ENCODE data around the gene S100P.
"Not testable (repeated sequence)": the region's sequence is repeated elsewhere in the genome, so short reads cannot be mapped to it uniquely, and the experiment has no call there.

S100P gene
- total RNA-seq = 0 to 0.36 (median 0.27) reads per million in 4 experiments

DNA sequence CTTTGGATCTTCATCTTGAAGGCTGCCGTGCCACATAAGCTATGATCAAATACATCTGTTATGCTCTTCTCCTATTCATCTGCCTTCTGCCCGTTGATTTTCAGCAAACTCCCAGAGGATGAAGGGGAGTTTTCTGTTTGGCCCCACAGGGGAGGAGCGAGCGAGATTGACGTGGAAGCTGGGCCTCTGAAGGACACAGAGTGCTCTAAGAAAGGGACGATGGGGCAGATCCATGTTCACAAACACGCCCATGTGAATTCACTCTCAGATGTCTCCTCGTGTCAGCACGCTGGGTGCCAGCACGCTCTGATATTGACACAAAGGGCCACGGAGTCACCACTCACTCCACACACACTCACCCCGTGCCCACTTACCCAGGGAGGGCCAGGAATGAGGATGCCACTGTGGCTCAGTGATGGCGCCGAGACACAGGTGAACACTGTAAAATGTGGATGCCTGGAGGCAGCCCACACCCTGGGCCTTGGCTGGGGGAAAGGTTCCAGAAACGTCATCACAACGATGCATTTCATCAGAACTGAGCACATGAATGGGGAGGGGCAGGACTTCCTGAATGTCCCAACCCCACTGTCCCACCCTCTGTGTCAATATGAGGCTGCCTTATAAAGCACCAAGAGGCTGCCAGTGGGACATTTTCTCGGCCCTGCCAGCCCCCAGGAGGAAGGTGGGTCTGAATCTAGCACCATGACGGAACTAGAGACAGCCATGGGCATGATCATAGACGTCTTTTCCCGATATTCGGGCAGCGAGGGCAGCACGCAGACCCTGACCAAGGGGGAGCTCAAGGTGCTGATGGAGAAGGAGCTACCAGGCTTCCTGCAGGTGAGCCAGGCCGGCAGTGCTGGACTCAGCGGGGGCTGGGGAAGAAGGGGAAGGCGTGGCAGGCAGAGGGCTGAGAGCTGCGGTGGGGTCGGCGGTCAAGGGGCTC, at the start of gene S100P:
Gene S100P, plus strand, starts transcription at position 648 of the 946 bp plus-strand sequence. Its CDS starts 55 bp downstream, at position 703.
- no peak for DNase-seq

DNA sequence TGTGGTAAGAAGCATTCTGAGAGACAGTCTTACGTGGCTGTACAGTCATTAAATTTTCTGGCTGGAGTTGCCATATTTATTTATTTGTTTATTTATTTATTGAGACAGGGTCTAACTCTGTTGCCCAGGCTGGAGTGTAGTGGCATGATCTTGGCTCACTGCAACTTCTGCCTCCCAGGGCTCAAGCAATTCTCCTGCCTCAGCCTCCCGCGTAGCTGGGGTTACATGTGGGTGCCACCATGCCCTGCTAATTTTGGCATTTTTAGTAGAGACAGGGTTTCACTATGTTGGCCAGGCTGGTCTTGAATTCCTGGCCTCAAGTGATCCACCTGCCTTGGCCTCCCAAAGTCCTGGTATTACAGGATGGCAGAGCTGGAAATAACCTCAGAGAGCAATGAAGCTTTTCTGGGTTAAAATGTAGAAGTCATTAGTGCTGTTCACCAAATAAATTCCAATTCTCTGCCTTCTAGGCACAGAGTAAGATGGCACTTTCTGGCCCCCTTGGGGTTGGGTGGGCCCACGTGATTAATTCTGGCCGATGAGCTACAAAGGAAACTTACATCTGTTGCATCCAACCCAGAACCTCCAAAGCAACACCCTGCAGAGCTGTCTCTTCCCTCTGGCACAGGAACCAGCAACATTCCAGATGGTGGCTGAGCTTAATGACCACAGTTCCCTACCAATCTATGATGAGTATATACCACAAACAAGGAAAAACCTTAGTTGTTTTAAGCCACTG, 48.7 kb upstream of the S100P start:
- DNase-seq = no peak

DNA sequence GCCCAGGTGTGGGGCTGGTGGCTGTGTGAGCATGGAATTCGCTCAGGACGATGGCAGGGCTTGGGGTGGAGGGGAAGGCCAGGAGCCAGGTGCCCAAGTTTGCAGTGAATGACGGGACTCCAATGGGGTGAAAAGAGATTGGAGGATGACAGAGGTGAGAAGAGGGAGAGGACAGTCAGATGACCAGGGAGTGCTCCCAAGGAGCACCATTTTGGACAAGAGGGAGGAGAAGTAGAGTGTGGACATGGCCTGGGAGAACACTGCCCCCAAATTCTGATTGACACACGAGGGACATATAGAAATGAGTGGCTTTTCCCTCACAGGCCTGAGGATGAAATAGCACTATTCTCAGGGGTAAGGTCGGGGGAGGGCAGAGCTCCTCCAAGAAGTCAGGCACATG, 46.5 kb upstream of the S100P start:
- DNase-seq = no peak

DNA sequence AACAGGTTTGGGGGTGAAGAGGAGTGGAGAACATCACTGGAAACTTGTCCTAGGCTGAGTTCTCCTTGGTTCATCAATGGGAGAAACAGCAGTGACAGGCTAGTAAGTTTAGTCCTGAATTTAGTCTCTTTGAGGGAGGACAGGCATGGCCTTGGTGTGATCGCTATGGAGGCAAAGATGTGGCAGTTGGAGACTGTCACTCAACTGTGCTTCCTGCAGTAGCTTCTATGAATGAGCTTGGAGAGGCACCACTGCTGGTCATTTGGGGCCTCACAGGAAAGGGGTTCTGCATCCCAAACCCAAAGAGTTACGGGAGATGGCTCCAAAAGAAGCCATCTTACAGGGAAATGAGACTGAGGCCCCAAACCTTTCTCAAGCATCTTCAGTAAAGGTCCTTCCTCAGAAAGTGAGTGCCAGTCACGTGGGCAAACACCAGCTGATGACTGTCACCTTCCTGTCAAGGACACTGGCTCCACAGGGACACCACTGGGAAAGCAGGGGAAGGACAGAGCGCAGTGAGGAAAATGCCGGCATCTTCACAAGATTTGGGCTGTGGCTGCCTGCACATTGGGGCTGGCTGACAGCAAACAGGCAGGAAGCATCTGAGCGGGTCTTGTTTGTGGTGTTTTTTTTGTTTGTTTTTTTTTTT, 46.0 kb upstream of the S100P start:
- DNase-seq = no peak

DNA sequence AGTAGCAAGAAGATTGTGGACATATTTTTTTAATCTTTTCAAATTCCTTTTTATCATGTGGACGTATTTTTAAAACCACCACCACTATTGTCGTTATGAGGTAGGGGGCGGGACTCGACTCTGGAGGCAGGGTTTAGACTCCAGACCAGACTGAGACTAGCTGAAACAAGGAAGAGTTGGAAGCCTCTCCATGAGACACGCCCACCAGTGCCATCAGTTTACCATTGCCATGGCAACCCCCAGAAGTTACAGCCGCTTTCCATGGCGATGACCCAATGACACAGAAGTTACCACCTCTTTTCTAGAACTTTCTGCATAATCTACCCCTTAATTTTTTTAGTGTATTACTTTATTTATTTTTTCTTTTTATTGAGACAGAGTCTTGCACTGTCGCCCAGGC, 44.5 kb upstream of the S100P start:
- DNase-seq = no peak

DNA sequence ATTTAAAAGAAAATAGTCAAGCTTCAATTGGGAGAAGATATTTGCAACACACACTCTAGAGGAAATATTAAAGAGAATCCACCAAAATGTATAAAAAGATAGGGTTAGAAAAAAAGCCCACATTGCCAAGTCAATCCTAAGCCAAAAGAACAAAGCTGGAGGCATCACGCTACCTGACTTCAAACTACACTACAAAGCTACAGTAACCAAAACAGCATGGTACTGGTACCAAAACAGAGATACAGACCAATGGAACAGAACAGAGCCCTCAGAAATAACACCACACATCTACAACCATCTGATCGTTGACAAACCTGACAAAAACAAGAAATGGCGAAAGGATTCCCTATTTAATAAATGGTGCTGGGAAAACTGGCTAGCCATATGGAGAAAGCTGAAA, 39.5 kb upstream of the S100P start:
- DNase-seq = not testable (repeated sequence)

DNA sequence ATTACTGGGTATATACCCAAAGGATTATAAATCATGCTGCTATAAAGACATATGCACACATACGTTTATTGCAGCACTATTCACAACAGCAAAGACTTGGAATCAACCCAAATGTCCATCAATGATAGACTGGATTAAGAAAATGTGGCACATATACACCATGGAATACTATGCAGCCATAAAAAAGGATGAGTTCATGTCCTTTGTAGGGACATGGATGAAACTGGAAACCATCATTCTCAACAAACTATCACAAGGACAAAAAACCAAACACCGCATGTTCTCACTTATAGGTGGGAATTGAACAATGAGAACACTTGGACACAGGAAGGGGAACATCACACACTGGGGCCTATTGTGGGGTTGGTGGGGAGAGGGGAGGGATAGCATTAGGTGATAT, 38.4 kb upstream of the S100P start:
- not testable (repeated sequence) for DNase-seq

DNA sequence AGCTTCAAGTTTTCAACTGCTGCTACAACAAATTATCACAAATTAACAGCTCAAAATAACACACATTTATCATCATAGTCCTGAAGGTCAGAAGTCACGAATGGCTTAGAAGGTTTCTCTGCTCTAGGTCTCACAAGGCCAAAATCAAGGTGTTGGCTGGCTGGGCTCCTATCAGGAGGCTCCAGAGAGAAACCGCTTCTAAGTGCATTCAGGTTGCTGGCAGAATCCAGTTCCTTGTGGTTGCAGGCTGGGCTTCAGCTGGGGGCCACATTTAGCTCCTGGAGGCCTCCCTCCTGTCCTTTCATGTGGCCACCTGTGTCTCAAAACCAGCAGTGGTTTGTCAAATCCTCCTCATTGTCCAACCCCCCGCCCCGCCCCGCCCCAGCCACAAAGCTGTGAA, 37.8 kb upstream of the S100P start:
- DNase-seq = no peak

DNA sequence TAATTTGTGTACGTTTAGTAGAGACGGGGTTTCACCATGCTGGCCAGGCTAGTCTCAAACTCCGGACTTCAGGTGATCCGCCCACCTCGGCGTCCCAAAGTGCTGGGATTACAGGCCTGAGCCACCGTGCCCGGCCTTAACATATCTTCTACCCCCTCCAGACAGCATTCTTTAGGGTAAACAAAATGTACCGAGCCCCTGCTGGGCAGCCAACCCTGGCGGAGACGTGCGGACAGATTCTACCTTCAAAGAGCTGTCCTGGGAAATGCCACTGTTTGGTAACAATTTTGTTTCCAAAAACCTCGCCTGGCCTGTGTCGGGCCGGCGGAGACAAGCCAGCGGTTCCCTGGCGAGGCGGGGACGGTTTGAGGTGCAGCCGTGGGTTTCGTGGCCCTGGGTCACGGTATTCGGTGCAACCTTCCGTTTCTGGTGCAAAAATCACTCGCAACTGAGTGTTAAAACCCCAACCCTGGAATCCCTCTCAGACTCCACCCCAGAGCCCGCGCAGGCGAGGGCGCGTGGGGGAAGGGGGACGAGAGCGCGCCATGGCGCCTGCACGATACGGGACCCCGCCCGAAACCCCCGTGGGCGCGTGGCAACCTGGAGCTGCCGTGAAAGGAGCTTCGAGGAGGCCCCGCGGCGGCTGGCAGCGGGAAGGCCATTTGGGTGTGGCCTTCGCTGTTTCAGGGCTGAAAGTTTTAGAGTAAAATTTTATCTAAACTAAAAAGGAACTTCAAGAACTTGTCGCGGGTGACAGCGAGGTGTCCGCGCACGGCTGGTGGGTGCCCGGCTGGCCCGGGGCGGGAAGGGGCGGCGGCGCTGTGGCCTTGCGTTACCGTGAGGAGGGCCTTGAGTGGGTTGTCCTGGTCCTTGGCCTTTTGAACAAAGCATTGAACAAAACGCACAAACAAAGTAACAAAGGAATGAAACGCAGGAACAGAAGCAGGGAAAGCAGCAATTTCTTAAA, 36.2 kb upstream of the S100P start:
- DNase-seq = no peak

DNA sequence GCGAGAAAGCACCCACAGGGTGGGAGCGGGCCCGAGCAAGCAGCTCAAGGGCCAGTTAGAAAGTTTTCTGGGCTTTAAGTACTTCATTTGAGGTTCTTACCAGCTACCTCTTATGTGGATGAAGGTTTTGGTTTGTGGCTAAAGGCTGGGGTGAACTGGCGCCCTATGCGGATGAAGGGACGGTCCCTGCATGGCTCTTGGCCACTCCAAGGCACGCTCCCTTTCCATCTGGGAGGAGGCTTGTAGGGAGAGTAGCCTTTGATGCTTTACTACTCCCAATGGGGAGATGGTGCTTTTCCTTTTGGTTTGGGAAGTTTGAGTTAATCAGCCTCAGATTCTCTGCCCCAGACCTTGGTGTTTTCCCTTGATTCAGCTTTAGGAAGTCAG, 35.5 kb upstream of the S100P start:
- no peak for DNase-seq

DNA sequence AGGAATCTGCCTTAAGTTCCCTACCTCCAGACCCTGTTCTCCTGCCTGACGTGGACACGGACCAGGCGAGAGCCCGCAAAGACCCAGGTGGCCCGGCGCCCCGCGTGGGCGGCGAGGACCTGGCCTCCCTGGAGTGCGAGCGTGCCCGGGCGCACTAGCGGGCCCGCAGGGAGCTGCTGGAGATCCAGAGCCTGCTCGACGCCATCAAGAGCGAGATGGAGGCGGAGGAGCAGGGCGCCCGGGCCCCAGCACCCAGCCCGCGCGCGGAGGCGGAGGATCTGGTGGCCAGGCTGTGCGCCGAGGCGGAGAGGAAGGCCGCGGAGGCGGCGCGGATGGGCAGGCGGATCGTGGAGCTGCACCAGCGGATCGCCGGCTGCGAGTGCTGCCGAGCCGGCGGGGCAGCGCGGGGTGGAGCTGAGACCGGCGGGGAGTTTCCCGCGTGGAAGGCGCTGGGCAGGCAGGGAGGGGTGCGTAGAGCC, 35.0 kb upstream of the S100P start:
- DNase-seq = peak; percentile 22

DNA sequence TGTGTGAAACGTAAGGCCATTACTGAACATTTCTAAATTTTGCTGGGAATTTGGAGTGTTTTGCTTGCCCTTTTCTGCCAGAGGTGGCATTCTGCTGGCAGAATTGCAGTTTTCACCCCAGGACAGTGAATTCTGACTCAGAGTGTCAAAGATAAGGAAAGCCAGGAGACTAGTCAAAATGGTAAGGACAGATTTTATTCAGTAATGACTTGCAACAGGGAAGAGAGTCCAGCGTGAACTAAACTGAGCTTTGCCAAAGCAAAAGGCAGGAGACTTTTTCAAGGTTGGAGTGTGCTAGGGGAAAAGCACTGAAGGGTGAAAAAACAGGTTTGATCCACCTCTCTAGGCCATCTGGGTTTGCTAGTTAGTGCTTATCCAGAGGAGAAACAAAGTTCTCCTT, 33.8 kb upstream of the S100P start:
- DNase-seq = no peak

DNA sequence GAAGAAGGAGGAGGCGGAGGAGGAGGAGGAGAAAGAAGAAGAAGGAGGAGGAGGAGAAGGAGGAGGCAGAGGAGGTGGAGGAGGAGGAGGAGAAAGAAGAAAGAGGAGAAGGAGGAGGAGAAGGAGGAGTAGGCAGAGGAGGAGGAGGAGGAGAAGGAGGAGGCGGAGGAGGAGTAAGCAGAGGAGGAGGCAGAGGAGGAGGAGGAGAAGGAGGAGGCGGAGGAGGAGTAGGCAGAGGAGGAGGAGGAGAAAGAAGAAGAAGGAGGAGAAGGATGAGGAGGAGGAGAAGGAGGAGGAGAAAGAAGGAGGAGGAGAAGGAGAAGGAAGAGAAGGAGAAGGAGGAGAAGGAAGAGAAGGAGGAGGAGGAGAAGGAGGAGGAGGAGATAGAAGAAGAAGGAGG, 33.2 kb upstream of the S100P start:
- no peak for DNase-seq

DNA sequence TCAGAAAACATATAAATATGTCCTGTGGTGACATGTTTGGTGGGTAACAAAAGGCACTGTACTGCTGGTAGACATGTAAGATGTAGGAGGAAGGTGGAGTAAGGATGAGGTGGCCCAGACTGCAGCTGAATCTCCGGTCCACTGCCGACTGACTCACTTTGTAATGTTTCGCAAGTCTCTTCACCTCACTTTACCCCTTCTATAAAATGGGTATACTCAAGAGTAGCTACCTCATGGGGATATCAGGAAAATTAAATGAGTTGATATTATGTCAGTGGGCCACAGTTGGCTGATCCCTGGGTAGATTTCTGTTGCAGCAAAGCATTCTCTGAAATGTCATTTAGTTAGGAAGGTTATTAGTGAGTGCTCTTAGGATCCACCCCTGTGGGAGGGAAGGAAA, 31.1 kb upstream of the S100P start:
- DNase-seq = no peak

DNA sequence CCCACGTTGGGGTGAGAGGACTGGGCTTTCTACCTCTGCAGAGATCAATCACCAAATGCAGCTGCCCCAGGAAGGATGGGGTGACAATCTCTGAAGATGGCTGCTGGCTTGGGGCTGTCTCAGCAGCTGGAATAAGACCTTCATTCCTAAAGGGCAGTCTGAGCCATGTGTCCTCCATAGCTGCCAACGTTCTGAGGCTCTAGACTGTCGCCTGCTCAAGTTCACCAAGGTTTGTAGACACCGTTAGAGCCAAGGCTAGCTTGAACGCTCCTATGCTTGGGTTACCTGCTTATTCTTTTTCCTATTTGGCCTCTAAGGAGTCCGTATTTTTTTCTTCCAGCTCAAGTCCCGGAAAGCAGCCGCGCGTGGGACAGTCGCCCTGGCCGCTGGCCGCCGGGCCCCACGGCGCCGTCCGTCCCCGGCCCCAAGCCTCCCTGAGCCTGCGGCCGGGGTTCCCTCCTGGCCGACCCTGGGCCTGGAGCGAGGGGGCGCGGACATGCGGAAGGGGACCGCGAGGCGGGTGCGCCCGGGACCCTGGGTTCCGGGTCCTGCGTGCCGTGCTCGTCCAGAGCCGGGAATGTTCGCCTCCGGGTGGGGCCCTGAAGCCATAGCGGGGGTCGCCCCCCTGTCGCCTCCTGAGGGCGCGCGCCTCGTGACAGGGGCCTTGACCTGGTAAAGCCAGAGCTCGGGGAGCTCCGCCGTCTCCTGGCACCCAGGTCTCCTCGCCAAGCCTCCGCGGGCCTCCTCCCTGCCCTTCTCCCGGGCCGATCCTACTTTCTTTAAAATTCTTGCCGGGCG, 29.9 kb upstream of the S100P start:
- no peak for DNase-seq

DNA sequence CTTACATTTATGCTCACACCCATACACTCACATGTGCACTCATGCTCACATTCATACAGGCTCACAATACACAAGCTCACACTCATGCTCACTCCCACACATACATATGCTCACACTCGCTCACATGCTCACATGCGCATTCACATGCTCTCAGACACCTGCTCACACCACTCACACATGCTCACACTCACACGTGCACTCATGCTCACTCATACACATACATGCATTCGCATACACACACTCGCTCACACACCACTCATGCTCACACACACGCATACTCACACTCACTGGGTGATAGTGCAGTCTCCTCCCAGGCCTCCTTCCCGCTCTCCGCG, 28.4 kb upstream of the S100P start:
- DNase-seq = no peak

DNA sequence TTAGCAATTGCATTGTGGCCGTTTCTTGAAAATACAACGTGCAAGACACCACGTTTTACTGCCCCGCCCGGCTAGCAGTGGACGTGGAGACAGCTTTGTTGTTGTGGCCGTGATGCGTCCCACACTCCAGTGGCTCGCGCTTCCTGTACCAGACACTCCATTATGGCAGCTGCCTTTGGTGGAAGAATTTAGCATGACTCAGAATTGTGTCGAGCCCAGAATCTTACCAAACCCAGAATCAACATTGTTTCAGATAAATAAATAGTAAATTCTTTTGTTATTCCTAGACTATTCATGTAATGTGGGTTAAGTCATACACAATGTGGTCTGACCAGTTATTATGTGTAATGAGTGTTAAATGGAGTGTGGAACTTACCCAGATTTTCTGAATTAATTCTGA, 25.3 kb upstream of the S100P start:
- DNase-seq = no peak

DNA sequence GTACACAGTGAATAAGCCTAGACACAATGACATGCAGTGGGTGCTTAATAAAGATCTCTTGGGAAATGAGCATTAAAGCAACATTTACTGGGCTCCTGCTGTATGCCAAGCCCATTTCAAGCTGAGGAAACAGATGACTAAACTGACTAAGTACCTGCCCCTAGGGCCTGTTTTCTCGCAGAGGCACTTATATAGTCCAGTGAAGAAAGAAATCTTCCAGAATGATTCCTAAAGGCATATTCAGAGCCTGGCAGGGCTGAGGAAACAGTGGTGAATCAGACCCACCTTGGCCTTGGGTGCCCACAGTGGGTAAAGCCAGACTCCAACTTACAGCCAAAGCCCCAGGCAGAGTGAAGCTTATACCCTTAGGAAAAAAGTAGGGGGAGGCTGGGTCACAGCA, 22.0 kb upstream of the S100P start:
- DNase-seq = no peak

DNA sequence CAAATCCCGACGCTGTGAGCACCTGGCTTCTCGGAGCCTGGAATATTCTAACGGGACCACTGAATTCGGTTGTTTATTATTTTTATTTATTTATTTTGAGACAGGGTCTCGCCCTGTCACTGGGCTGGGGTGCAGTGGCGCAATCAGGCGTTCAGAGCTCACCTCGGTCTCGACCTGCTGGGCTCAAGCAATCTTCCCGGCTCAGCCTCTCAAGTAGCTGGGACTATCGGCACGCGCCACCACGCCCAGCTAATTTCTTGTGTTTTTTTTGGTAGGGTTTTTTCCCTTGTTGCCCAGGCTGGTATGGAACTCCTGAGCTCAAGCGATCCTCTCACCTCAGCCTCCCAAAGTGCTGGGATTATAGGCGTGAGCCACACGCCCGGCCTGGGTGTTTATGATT, 21.5 kb upstream of the S100P start:
- no peak for DNase-seq

DNA sequence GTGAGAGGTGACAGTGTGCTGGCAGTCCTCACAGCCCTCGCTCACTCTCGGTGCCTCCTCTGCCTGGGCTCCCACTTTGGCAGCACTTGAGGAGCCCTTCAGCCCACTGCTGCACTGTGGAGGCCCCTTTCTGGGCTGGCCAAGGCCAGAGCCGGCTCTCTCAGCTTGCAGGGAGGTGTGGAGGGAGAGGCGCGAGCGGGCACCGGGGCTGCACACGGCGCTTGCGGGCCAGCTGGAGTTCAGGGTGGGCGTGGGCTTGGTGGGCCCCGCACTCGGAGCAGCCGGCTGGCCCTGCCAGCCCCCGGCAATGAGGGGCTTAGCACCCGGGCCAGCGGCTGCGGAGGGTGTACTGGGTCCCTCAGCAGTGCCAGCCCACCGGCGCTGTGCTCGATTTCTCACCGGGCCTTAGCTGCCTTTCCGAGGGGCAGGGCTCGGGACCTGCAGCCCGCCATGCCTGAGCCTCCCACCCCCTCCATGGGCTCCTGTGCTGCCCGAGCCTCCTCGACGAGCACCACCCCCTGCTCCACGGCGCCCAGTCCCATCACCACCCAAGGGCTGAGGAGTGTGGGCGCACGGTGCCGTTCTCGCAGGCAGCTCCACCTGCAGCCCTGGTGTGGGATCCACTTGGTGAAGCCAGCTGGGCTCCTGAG, 21.0 kb upstream of the S100P start:
- DNase-seq = not testable (repeated sequence)

DNA sequence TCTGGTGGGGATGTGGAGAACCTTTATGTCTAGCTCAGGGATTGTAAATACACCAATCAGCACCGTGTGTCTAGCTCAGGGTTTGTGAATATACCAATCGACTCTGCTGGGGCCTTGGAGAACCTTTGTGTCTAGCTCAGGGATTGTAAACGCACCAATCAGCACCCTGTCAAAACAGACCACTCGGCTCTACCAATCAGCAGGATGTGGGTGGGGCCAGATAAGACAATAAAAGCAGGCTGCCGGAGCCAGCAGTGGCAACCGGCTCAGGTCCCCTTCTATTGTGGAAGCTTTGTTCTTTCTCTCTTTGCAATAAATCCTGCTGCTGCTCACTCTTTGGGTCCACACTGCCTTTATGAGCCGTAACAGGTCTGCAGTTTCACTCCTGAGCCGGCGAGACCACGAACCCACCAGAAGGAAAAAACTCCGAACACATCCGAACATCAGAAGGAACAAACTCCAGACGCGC, 20.5 kb upstream of the S100P start:
- peak; percentile 42 for DNase-seq
